Hepatocyte (in vitro differentiated cells): Measurements from ENCODE around the gene COL9A2.

Source experiments
- EZH2 ChIP-seq: fragments of 200-600 bp; sonication (generic); IDR thresholded peaks from 2 replicates; pipeline ENCODE4 v1.6.1; 2016; ENCODE audit warnings: antibody characterized with exemption, mild to moderate bottlenecking, borderline replicate concordance
- TF ChIP-seq, protein P1 (sequence below): fragments of 200-600 bp; sonication (generic); IDR thresholded peaks from 2 replicates; pipeline ENCODE4 v1.5.1; 2016; ENCODE audit warnings: antibody characterized with exemption, mild to moderate bottlenecking; ENCODE audit not compliant: poor library complexity

DNA sequence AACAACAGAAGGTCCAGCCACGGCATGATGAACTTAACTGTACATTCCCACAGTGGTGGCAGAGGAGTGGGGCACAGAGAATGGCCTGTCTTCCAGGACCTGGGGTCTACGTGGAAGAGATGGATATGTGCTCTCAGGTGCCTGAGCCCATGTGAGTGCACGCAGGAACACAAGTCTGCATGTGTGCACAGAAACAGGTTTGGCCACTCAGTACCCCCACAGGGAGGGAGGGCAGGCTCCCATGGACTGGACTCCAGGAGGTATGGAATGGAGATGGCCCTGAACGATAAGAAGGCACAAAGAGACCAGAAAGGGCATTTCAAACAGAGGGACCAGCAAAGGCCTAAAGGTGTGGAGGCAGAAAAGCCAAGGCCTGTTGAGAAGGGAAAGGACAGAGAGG is 10.8 kb downstream of the COL9A2 start:
- no peak for TF ChIP-seq EZH2
- TF ChIP-seq, protein P1, sequence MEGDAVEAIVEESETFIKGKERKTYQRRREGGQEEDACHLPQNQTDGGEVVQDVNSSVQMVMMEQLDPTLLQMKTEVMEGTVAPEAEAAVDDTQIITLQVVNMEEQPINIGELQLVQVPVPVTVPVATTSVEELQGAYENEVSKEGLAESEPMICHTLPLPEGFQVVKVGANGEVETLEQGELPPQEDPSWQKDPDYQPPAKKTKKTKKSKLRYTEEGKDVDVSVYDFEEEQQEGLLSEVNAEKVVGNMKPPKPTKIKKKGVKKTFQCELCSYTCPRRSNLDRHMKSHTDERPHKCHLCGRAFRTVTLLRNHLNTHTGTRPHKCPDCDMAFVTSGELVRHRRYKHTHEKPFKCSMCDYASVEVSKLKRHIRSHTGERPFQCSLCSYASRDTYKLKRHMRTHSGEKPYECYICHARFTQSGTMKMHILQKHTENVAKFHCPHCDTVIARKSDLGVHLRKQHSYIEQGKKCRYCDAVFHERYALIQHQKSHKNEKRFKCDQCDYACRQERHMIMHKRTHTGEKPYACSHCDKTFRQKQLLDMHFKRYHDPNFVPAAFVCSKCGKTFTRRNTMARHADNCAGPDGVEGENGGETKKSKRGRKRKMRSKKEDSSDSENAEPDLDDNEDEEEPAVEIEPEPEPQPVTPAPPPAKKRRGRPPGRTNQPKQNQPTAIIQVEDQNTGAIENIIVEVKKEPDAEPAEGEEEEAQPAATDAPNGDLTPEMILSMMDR: no peak
